Neural cell (in vitro differentiated cells): ENCODE data around the gene OTULINL. TPM values are rescaled to one million over a fixed set of nuclear protein-coding genes. Genes with fewer than 3 reads are reported as not detected.

Source experiments
- H2AFZ ChIP-seq: fragments of 200-600, 300-800 bp; sonication (generic), shearing (Covaris generic); 2 replicates; pipeline ENCODE4 v1.6.0; 2014; ENCODE audit warnings: low read depth, mild to moderate bottlenecking, antibody characterized with exemption, low read length, moderate library complexity
- H3F3A ChIP-seq: fragments of 200-600 bp; shearing (Covaris generic); 2 replicates; pipeline ENCODE4 v1.6.1; 2016; ENCODE audit warnings: mild to moderate bottlenecking, moderate library complexity, mixed read lengths, antibody characterized with exemption, low read length; ENCODE audit not compliant: insufficient read depth, poor library complexity, severe bottlenecking
- H3K27ac ChIP-seq: fragments of 200-600, 300-800 bp; sonication (generic), shearing (Covaris generic); 2 replicates; pipeline ENCODE4 v1.5.1; 2014; ENCODE audit warnings: mild to moderate bottlenecking, low read length, moderate library complexity
- H3K27me3 ChIP-seq: fragments of 300-800, 200-600 bp; sonication (generic), shearing (Covaris generic); 2 replicates; pipeline ENCODE4 v1.6.0; 2014; ENCODE audit warnings: mild to moderate bottlenecking, low read depth, low read length, moderate library complexity; ENCODE audit not compliant: insufficient read depth
- H3K36me3 ChIP-seq: fragments of 300-800, 200-600 bp; sonication (generic), shearing (Covaris generic); 2 replicates; pipeline ENCODE4 v1.5.1; 2014; ENCODE audit warnings: mild to moderate bottlenecking, antibody characterized with exemption, low read length, moderate library complexity; ENCODE audit not compliant: insufficient read depth
- H3K4me2 ChIP-seq: fragments of 300-800, 200-600 bp; sonication (generic), shearing (Covaris generic); 2 replicates; pipeline ENCODE4 v1.6.0; 2014; ENCODE audit warnings: mild to moderate bottlenecking, low read length
- H3K4me3 ChIP-seq: fragments of 300-800, 200-600 bp; sonication (generic), shearing (Covaris generic); 2 replicates; pipeline ENCODE4 v1.5.1; 2014; ENCODE audit warnings: mild to moderate bottlenecking, low read length, moderate library complexity
- H3K79me2 ChIP-seq: fragments of 200-600 bp; shearing (Covaris generic); replicated peaks from 2 replicates; pipeline ENCODE4 v1.6.0; 2014; ENCODE audit warnings: mild to moderate bottlenecking, low read length, moderate library complexity; ENCODE audit not compliant: insufficient read depth
- H3K9ac ChIP-seq: fragments of 300-800, 200-600 bp; sonication (generic), shearing (Covaris generic); 2 replicates; pipeline ENCODE4 v1.6.1; 2016; ENCODE audit warnings: mild to moderate bottlenecking, low read length, mixed read lengths
- H3K9me2 ChIP-seq: fragments of 200-600 bp; shearing (Covaris generic); 2 replicates; pipeline ENCODE4 v1.6.1; 2016; ENCODE audit warnings: mild to moderate bottlenecking, low read length, mixed read lengths; ENCODE audit not compliant: insufficient read depth
- H3K9me3 ChIP-seq: fragments of 200-600, 300-800 bp; sonication (generic), shearing (Covaris generic); 2 replicates; pipeline ENCODE4 v1.6.1; 2016; ENCODE audit warnings: mild to moderate bottlenecking, mixed run types, low read length, moderate library complexity, mixed read lengths
- H4K20me1 ChIP-seq: fragments of 200-600 bp; shearing (Covaris generic); 2 replicates; pipeline ENCODE4 v1.6.1; 2016; ENCODE audit warnings: mild to moderate bottlenecking, mixed run types; ENCODE audit not compliant: insufficient read depth
- CTCF ChIP-seq: fragments of 450-650 bp; IDR thresholded peaks from 2 replicates; pipeline ENCODE4 v1.5.1; 2014; ENCODE audit warnings: antibody characterized with exemption, mild to moderate bottlenecking, moderate library complexity; ENCODE audit not compliant: poor library complexity, severe bottlenecking
- EP300 ChIP-seq: fragments of 450-650 bp; conservative IDR thresholded peaks from 2 replicates; pipeline ENCODE4 v1.6.1; 2014; ENCODE audit warnings: antibody characterized with exemption, mild to moderate bottlenecking, moderate library complexity; ENCODE audit not compliant: poor library complexity, severe bottlenecking
- EZH2 ChIP-seq: fragments of 200-600, 300-800 bp; shearing (Covaris generic), sonication (generic); IDR thresholded peaks from 2 replicates; pipeline ENCODE4 v1.6.1; 2014; ENCODE audit warnings: antibody characterized with exemption, low read length, borderline replicate concordance, mild to moderate bottlenecking; ENCODE audit not compliant: insufficient read depth, poor library complexity, severe bottlenecking
- MXI1 ChIP-seq: fragments of 450-650 bp; conservative IDR thresholded peaks from 2 replicates; pipeline ENCODE4 v1.6.1; 2014; ENCODE audit warnings: antibody characterized with exemption, mild to moderate bottlenecking; ENCODE audit not compliant: poor library complexity, severe bottlenecking
- POLR2AphosphoS5 ChIP-seq: IDR thresholded peaks from 2 replicates; pipeline ENCODE4 v1.6.1; 2012
- RAD21 ChIP-seq: fragments of 450-650 bp; conservative IDR thresholded peaks from 2 replicates; pipeline ENCODE4 v1.6.1; 2014; ENCODE audit warnings: antibody characterized with exemption, mild to moderate bottlenecking, moderate library complexity
- SMC3 ChIP-seq: fragments of 450-650 bp; conservative IDR thresholded peaks from 2 replicates; pipeline ENCODE4 v1.6.1; 2014; ENCODE audit warnings: antibody characterized with exemption, mild to moderate bottlenecking, moderate library complexity; ENCODE audit not compliant: poor library complexity
- TAF1 ChIP-seq: IDR thresholded peaks from 2 replicates; pipeline ENCODE4 v1.6.1; 2012; ENCODE audit warnings: low read depth
- polyA plus RNA-seq: library from polyadenylated mRNA; depleted of rRNA; stranded (reverse); fragments of >200 nt; gene quantifications from 2 replicates; pipeline ENCODE4 v1.2.3, GENCODE V29; 2014
- TF ChIP-seq, protein P1 (sequence below): IDR thresholded peaks from 2 replicates; pipeline ENCODE4 v1.6.1; 2012; ENCODE audit warnings: borderline replicate concordance

OTULINL gene
- polyA plus RNA-seq, 1 donor from 2014 or later, result 7.2 TPM

DNA sequence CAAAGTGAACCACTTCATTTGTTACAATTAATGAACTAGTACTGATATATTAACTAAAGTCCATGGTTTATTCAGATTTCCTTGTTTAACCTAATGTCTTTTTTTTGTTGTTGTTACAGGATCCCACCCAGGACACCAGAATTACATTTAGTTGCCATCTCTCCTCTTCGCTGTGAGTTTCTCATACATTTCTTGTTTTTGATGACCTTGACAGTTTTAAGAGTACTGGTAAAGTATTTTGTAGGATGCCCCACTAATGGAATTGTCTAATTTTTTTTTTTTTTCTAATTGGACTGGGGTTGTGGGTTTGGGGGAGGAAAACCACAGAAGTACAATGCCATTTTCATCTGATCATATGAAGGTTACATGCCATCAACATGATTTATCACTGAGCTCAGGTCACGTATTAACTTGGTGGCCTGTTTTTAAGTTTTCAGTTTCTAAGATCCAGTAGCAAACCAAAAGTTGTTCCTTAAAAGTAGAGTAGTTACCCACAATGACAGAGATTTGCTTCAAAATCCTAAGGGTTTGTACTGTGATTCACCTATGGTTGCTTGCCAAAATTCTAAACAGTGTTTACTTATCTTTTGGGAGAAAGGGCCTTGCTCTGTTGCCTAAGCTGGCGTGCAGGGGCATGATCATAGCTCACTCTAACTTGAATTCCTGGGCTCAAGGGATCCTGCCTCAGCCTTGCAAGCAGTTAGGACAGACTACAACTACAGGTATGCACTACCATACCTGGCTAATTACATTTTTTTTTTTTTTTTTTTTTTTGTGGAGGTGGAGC is 78.4 kb downstream of the OTULINL start:
- H3K9me2 ChIP-seq, result no peaks in the 10 kb centered on the region
- TF ChIP-seq SMC3, result no peak
- no peak overlapping the region for H2AFZ ChIP-seq
- H3K27ac ChIP-seq, result no peak overlapping the region
- no peak overlapping the region for H3K9ac ChIP-seq
- no peaks in the 10 kb centered on the region for H3K79me2 ChIP-seq
- no peaks in the 10 kb centered on the region for H3K9me3 ChIP-seq
- H3F3A ChIP-seq, result no peaks in the 10 kb centered on the region
- no peaks in the 10 kb centered on the region for H4K20me1 ChIP-seq
- H3K4me3 ChIP-seq, result no peak overlapping the region
- no peaks in the 10 kb centered on the region for H3K27me3 ChIP-seq
- H3K4me2 ChIP-seq, result no peak overlapping the region
- H3K36me3 ChIP-seq, result no peaks in the 10 kb centered on the region

DNA sequence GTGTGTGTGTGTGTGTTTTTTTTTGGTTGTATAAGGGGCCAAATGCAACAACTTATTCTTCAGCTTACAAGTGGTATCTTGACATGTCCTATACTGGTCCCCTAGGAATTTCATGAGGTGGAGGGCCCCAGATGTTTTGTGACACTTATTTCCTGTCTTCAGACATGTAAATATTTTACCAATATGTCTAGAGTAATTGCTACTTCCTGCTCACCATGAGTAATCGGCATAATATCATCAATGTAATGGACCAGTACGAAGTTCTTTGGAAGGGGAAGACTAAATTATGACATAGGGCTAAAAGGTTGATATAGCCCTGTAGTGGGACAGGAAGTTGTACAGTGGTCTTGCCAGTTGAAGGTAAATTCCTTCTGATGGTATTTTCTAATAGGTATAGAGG is 79.2 kb downstream of the OTULINL start:
- no peaks in the 10 kb centered on the region for H3K9me3 ChIP-seq
- TF ChIP-seq TAF1 (no peak), EP300 (no peak), CTCF (no peak), RAD21 (no peak), MXI1 (no peak), SMC3 (no peak), POLR2AphosphoS5 (no peak), EZH2 (no peak)
- TF ChIP-seq, protein P1, sequence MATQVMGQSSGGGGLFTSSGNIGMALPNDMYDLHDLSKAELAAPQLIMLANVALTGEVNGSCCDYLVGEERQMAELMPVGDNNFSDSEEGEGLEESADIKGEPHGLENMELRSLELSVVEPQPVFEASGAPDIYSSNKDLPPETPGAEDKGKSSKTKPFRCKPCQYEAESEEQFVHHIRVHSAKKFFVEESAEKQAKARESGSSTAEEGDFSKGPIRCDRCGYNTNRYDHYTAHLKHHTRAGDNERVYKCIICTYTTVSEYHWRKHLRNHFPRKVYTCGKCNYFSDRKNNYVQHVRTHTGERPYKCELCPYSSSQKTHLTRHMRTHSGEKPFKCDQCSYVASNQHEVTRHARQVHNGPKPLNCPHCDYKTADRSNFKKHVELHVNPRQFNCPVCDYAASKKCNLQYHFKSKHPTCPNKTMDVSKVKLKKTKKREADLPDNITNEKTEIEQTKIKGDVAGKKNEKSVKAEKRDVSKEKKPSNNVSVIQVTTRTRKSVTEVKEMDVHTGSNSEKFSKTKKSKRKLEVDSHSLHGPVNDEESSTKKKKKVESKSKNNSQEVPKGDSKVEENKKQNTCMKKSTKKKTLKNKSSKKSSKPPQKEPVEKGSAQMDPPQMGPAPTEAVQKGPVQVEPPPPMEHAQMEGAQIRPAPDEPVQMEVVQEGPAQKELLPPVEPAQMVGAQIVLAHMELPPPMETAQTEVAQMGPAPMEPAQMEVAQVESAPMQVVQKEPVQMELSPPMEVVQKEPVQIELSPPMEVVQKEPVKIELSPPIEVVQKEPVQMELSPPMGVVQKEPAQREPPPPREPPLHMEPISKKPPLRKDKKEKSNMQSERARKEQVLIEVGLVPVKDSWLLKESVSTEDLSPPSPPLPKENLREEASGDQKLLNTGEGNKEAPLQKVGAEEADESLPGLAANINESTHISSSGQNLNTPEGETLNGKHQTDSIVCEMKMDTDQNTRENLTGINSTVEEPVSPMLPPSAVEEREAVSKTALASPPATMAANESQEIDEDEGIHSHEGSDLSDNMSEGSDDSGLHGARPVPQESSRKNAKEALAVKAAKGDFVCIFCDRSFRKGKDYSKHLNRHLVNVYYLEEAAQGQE, result no peak
- peaks cover 8% of the 10 kb centered on the region for H3K79me2 ChIP-seq
- H3K9ac ChIP-seq, result no peak overlapping the region
- no peaks in the 10 kb centered on the region for H4K20me1 ChIP-seq
- no peak overlapping the region for H3K4me3 ChIP-seq
- H3K9me2 ChIP-seq, result no peaks in the 10 kb centered on the region
- no peak overlapping the region for H2AFZ ChIP-seq
- H3F3A ChIP-seq, result no peaks in the 10 kb centered on the region
- H3K27me3 ChIP-seq, result no peaks in the 10 kb centered on the region
- H3K4me2 ChIP-seq, result no peak overlapping the region
- no peaks in the 10 kb centered on the region for H3K36me3 ChIP-seq
- H3K27ac ChIP-seq, result no peak overlapping the region

Other genes with a start within 250 kb of the OTULINL start
- 12.7 and 19.9 TPM in 2 replicates for gene OTULIN, start 82.9 kb downstream of the OTULINL start, polyA plus RNA-seq